ENCODE measurements around the gene AARS2.
"Not testable (repeated sequence)": the region's sequence is repeated elsewhere in the genome, so short reads cannot be mapped to it uniquely, and the experiment has no call there.

The AARS2 gene

DNA sequence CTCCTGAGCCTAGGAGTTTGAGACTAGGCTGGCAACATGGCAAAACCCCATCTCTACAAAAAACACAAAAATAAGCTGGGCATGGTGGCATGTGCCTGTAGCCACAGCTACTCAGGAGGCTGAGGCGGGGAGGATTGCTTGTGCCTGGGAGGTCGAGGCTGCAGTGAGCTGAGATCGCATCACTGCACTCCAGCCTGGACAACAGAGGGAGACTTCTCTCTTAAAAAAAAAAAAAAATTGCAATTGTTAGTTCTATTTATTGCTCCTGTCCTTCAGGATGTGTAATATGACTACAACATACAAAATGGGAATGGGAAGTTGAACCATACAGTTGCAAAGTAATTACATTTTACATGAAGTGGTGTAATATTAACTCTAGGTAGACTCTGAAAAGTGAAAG, 8.1 kb upstream of the AARS2 start:
- Histone ChIP-seq H3K27me3 (ENCODE audit: control insufficient read depth, insufficient read depth, low read length) (no peaks in the 10 kb centered on the region), H3K9ac (no peak overlapping the region), H3K27ac (no peak overlapping the region), H3K9me3 (ENCODE audit: control insufficient read depth, low read length) (no peaks in the 10 kb centered on the region), H3K4me2 (ENCODE audit: low read length) (no peak overlapping the region), H3K4me3 (ENCODE audit: low read depth, low read length) (no peak overlapping the region), H3K79me2 (no peaks in the 10 kb centered on the region), H2AFZ (no peak overlapping the region), H3K36me3 (ENCODE audit: control insufficient read depth, insufficient read depth, low read length) (no peaks in the 10 kb centered on the region), H3K4me1 (no peaks in the 10 kb centered on the region)
- TF ChIP-seq, protein P1, sequence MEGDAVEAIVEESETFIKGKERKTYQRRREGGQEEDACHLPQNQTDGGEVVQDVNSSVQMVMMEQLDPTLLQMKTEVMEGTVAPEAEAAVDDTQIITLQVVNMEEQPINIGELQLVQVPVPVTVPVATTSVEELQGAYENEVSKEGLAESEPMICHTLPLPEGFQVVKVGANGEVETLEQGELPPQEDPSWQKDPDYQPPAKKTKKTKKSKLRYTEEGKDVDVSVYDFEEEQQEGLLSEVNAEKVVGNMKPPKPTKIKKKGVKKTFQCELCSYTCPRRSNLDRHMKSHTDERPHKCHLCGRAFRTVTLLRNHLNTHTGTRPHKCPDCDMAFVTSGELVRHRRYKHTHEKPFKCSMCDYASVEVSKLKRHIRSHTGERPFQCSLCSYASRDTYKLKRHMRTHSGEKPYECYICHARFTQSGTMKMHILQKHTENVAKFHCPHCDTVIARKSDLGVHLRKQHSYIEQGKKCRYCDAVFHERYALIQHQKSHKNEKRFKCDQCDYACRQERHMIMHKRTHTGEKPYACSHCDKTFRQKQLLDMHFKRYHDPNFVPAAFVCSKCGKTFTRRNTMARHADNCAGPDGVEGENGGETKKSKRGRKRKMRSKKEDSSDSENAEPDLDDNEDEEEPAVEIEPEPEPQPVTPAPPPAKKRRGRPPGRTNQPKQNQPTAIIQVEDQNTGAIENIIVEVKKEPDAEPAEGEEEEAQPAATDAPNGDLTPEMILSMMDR (IDR thresholded peaks at IDR 0.05): no peak

DNA sequence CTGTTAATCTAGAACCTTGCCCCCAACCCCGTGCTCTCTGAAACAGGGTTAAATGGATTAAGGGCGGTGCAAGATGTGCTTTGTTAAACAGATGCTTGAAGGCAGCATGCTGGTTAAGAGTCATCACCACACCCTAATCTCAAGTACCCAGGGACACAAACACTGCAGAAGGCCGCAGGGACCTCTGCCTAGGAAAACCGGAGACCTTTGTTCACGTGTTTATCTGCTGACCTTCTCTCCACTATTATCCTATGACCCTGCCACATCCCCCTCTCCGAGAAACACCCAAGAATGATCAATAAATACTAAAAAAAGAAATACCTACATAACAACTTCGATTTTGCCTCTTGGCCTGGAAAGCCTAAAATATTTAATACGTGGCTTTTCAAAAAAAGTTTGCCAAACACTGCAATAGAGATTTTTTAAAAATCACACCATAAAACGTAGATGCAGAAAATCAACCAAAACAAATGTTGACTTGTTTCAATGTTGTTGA, 4.0 kb upstream of the AARS2 start:
- H3K4me3 ChIP-seq (ENCODE audit: low read depth, low read length); H3K79me2 ChIP-seq; H3K27ac ChIP-seq; H3K9me3 ChIP-seq (ENCODE audit: control insufficient read depth, low read length); H3K27me3 ChIP-seq (ENCODE audit: control insufficient read depth, insufficient read depth, low read length); H2AFZ ChIP-seq; H3K4me1 ChIP-seq; H3K9ac ChIP-seq; H3K36me3 ChIP-seq (ENCODE audit: control insufficient read depth, insufficient read depth, low read length); H3K4me2 ChIP-seq (ENCODE audit: low read length): not testable (repeated sequence)

- no peaks in the 10 kb centered on the region for H3K36me3 ChIP-seq (ENCODE audit: control insufficient read depth, insufficient read depth, low read length)
- H3K9me3 ChIP-seq (ENCODE audit: control insufficient read depth, low read length): no peaks in the 10 kb centered on the region
- H3K4me1 ChIP-seq: no peaks in the 10 kb centered on the region
- H3K9ac ChIP-seq: no peak overlapping the region
- H3K27me3 ChIP-seq (ENCODE audit: control insufficient read depth, insufficient read depth, low read length): no peaks in the 10 kb centered on the region
- TF ChIP-seq, protein P1 (IDR thresholded peaks at IDR 0.05): no peak
- H3K79me2 ChIP-seq: peaks cover 2% of the 10 kb centered on the region
- H3K4me2 ChIP-seq (ENCODE audit: low read length): no peak overlapping the region
- H3K4me3 ChIP-seq (ENCODE audit: low read depth, low read length): no peak overlapping the region
- H3K27ac ChIP-seq: no peak overlapping the region
- no peak overlapping the region for H2AFZ ChIP-seq
Measured at GRCh38 chr6:44316481-44316880, 3.3 kb upstream of the AARS2 start.

DNA sequence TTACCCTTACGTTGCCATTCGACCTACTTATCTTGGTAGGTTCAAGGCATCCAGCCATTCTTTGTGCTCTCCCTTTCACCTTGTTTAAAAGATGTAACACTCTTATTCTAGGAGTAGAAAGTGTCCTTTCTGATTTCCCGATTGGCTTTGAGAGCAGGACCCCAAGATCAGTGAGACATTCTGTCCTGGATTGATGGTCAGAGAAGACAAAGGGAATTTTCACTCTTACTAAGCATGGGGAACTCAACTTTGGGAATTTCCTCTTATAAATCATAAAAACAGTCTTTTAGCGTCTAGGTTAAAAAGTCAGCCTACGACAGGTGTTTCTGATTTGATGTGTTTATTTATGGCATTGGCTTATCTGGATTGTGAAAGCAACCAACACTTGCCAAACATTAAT, 2.8 kb upstream of the AARS2 start:
- TF ChIP-seq, protein P1 (IDR thresholded peaks at IDR 0.05): no peak
- Histone ChIP-seq H3K4me2 (ENCODE audit: low read length) (no peak overlapping the region), H3K4me3 (ENCODE audit: low read depth, low read length) (no peak overlapping the region), H3K4me1 (no peaks in the 10 kb centered on the region), H3K9me3 (ENCODE audit: control insufficient read depth, low read length) (no peaks in the 10 kb centered on the region), H3K27me3 (ENCODE audit: control insufficient read depth, insufficient read depth, low read length) (no peaks in the 10 kb centered on the region), H3K27ac (no peak overlapping the region), H2AFZ (no peak overlapping the region), H3K36me3 (ENCODE audit: control insufficient read depth, insufficient read depth, low read length) (no peaks in the 10 kb centered on the region), H3K79me2 (peaks cover 2% of the 10 kb centered on the region), H3K9ac (no peak overlapping the region)

- H3K9ac ChIP-seq: no peak overlapping the region
- no peak overlapping the region for H3K4me2 ChIP-seq (ENCODE audit: low read length)
- no peaks in the 10 kb centered on the region for H3K27me3 ChIP-seq (ENCODE audit: control insufficient read depth, insufficient read depth, low read length)
- H3K9me3 ChIP-seq (ENCODE audit: control insufficient read depth, low read length): no peaks in the 10 kb centered on the region
- H3K36me3 ChIP-seq (ENCODE audit: control insufficient read depth, insufficient read depth, low read length): no peaks in the 10 kb centered on the region
- no peaks in the 10 kb centered on the region for H3K4me1 ChIP-seq
- no peak overlapping the region for H3K27ac ChIP-seq
- H3K4me3 ChIP-seq (ENCODE audit: low read depth, low read length): no peak overlapping the region
- no peak overlapping the region for H2AFZ ChIP-seq
- TF ChIP-seq, protein P1 (IDR thresholded peaks at IDR 0.05): no peak
- peaks cover 2% of the 10 kb centered on the region for H3K79me2 ChIP-seq
Measured at GRCh38 chr6:44315516-44315915, 2.4 kb upstream of the AARS2 start.

- H3K9ac ChIP-seq; H3K79me2 ChIP-seq; H3K36me3 ChIP-seq (ENCODE audit: control insufficient read depth, insufficient read depth, low read length); H3K4me2 ChIP-seq (ENCODE audit: low read length); H3K9me3 ChIP-seq (ENCODE audit: control insufficient read depth, low read length); H3K4me1 ChIP-seq; H3K27me3 ChIP-seq (ENCODE audit: control insufficient read depth, insufficient read depth, low read length); H2AFZ ChIP-seq; H3K4me3 ChIP-seq (ENCODE audit: low read depth, low read length); H3K27ac ChIP-seq: not testable (repeated sequence)
Measured at GRCh38 chr6:44314657-44315056, 1.5 kb upstream of the AARS2 start.
